Astrocyte of the spinal cord (primary cell): ENCODE data around the gene C12orf75.

ENCODE experiments used
- DNase-seq: peaks from one replicate; pipeline ENCODE4 v3.0.0; 2011; ENCODE audit warnings: low read depth, low spot score
- H3K4me3 ChIP-seq: 2 replicates; pipeline ENCODE4 v1.5.1; 2011; ENCODE audit warnings: low read depth, mild to moderate bottlenecking, low read length, moderate library complexity
- in situ Hi-C: cut with HindIII; loops from 2 replicates; pipeline ENCODE4 v1.10.0; 2017; ENCODE audit warnings: low sequenced_read_pairs
- TF ChIP-seq, protein P1 (sequence below): IDR thresholded peaks from 2 replicates; pipeline ENCODE4 v1.5.1; 2012; ENCODE audit warnings: low read depth, mild to moderate bottlenecking, low read length, inconsistent platforms

Gene C12orf75

DNA sequence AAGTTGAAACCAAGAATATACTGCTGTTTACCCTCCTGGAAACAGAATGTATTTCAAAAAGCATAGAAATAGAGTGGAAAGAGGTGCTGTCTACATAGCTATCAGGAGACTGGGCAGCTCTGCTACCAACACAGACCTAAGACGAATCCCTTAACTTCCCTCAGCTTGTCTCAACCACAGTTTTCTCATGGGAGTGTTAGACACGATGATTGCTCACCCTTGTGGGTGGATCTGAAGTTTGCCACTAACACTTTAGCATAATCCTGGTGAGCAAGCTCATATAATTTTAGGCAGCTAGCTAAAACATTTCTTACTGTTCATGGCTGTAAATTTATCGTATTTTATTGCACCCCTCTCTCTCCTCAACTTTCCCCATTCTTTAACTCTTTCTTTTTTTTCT lies 38.5 kb downstream of the C12orf75 start:
- DNase-seq = peak; percentile 66
- TF ChIP-seq, protein P1, sequence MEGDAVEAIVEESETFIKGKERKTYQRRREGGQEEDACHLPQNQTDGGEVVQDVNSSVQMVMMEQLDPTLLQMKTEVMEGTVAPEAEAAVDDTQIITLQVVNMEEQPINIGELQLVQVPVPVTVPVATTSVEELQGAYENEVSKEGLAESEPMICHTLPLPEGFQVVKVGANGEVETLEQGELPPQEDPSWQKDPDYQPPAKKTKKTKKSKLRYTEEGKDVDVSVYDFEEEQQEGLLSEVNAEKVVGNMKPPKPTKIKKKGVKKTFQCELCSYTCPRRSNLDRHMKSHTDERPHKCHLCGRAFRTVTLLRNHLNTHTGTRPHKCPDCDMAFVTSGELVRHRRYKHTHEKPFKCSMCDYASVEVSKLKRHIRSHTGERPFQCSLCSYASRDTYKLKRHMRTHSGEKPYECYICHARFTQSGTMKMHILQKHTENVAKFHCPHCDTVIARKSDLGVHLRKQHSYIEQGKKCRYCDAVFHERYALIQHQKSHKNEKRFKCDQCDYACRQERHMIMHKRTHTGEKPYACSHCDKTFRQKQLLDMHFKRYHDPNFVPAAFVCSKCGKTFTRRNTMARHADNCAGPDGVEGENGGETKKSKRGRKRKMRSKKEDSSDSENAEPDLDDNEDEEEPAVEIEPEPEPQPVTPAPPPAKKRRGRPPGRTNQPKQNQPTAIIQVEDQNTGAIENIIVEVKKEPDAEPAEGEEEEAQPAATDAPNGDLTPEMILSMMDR = peak; percentile 32
- in situ Hi-C loops = no loop called here
- H3K4me3 ChIP-seq = no peak overlapping the region

DNA sequence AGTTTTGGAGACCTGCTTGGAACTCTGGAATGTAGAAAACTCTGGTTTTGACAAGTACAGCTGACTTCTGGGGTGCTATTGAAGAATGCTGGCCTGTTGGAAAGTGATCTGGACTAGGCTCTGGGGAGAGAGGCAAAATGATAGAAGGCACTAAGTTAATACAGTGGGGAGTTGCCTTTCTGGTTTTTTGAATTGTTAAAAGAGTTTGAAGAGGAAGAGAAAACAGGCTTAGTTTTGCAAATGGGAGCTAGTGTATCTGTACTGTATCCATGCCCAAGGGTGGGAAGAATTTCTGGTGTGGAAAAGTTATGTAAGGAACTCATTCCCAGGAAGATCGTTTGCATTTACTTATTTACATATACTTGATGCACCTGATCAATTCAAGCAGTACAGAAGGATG lies 43.8 kb downstream of the C12orf75 start:
- in situ Hi-C loops = no loop called here
- H3K4me3 ChIP-seq = no peak overlapping the region
- no peak for DNase-seq
- TF ChIP-seq, protein P1 = no peak

GRCh38 chr12:105377077-105377476 lies 46.6 kb downstream of the C12orf75 start:
- H3K4me3 ChIP-seq = no peak overlapping the region
- in situ Hi-C loops = no loop called here
- DNase-seq = no peak
- TF ChIP-seq, protein P1 = no peak

DNA sequence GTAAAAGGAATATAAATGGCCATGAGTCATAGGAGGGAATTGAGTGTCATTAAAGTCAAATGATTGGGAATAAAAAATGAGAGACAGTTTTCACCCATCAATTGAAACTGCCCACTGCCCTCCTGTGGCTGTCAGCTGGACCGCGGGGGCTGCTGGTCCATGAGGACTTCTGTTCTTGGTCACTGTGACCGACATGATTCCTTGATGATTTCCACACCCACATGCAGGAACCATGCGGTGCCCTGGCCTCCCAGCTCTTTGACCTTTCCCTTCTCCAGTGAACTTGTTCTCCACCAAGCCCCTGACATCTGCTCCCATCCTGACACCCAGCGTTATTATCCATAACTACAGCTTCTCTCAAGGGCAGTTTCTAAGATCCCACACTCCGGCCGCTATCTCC lies 48.4 kb downstream of the C12orf75 start:
- in situ Hi-C loops = no loop called here
- TF ChIP-seq, protein P1 = peak; percentile 51
- H3K4me3 ChIP-seq = no peak overlapping the region

GRCh38 chr12:105382771-105383622 lies 52.5 kb downstream of the C12orf75 start:
- in situ Hi-C loops = no loop called here
- H3K4me3 ChIP-seq = peak overlapping the region; percentile 30
- TF ChIP-seq, protein P1 = peak; percentile 72
- peak; percentile 72 for DNase-seq

More for the DNA sequence above, 48.4 kb downstream of the C12orf75 start:
- no peak for DNase-seq

DNA sequence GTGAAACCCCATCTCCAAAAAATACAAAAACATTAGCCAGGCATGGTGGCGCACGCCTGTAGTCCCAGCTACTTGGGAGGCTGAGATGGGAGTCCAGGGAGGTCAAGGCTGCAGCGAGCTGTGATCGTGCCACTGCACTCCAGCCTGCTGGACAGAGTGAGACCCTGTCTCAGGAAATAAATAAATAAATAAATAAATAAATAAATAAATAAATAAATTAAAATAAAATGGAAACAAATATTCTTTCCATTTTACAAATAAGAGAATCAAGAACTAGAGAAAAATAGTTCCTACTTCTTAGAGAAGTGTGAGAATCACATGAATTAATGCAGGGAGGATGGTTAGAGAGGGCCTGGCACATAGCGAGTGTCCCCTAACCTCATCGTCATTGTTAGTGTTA lies 53.7 kb downstream of the C12orf75 start:
- in situ Hi-C loops = no loop called here
- TF ChIP-seq, protein P1 = no peak
- no peak overlapping the region for H3K4me3 ChIP-seq
- no peak for DNase-seq
